CD4-positive, CD25-positive, alpha-beta regulatory T cell (primary cell): ENCODE results near the gene CHD2. TPM values are rescaled to one million over a fixed set of nuclear protein-coding genes. Genes with fewer than 3 reads are reported as not detected.
A peak's percentile ranks its signal among the peaks of the same experiment; 100 is the strongest.

ENCODE experiments used
- ATAC-seq, 2 donors: fragments of 150-1000 bp; cut with Tn5 transposase; one replicate each; pipeline ENCODE4 v1.10.0; 2021; ENCODE audit warnings: low read depth in 2 of 2, moderate number of reproducible peaks in 2 of 2, moderate library complexity in 1 of 2
- DNase-seq, 3 donors: peaks; one replicate each; pipeline versions ENCODE4 v3.0.0 to v3.0.0-alpha.2; 2012 to 2022; ENCODE audit warnings: mixed read lengths in 1 of 3
- H3K27ac ChIP-seq: one replicate; pipeline ENCODE4 v1.7.0; 2013; ENCODE audit warnings: mild to moderate bottlenecking, low read length; ENCODE audit not compliant: insufficient read depth, poor library complexity, severe bottlenecking
- H3K27me3 ChIP-seq: one replicate; pipeline ENCODE4 v1.7.0; 2013; ENCODE audit warnings: low read length; ENCODE audit not compliant: control insufficient read depth, insufficient read depth
- H3K36me3 ChIP-seq: one replicate; pipeline ENCODE4 v1.7.0; 2013; ENCODE audit warnings: mild to moderate bottlenecking, low read length, moderate library complexity; ENCODE audit not compliant: control insufficient read depth, insufficient read depth
- H3K4me1 ChIP-seq: 2 replicates; pipeline ENCODE4 v1.7.0; 2013; ENCODE audit warnings: mild to moderate bottlenecking, low read length; ENCODE audit not compliant: insufficient read depth, control insufficient read depth, poor library complexity, severe bottlenecking
- H3K4me3 ChIP-seq: one replicate; pipeline ENCODE4 v1.7.0; 2013; ENCODE audit warnings: low read depth, mild to moderate bottlenecking, low read length, moderate library complexity
- H3K9me3 ChIP-seq, 2 experiments: 1 replicate in 1 of 2; 2 replicates in 1 of 2; pipeline ENCODE4 v1.7.0; 2013; ENCODE audit warnings: low read length in 2 of 2, mild to moderate bottlenecking in 1 of 2, moderate library complexity in 1 of 2; ENCODE audit not compliant: control insufficient read depth in 2 of 2
- H3K27ac Mint-ChIP-seq, 3 donors: one replicate each; pipeline ENCODE4 v1.8.0; 2020 to 2022; ENCODE audit warnings: mild to moderate bottlenecking in 3 of 3, mixed read lengths in 3 of 3, moderate library complexity in 2 of 3
- H3K27me3 Mint-ChIP-seq: one replicate; pipeline ENCODE4 v1.8.0; 2022; ENCODE audit warnings: mild to moderate bottlenecking, mixed read lengths
- H3K36me3 Mint-ChIP-seq: one replicate; pipeline ENCODE4 v1.8.0; 2020; ENCODE audit warnings: mixed read lengths
- H3K4me1 Mint-ChIP-seq, 4 donors: one replicate each; pipeline ENCODE4 v1.8.0; 2020 to 2022; ENCODE audit warnings: mixed read lengths in 4 of 4, mild to moderate bottlenecking in 1 of 4
- H3K4me3 Mint-ChIP-seq, 4 donors: one replicate each; pipeline ENCODE4 v1.8.0; 2020 to 2022; ENCODE audit warnings: mild to moderate bottlenecking in 4 of 4, mixed read lengths in 4 of 4, moderate library complexity in 3 of 4
- H3K9me3 Mint-ChIP-seq, 7 donors: one replicate each; pipeline ENCODE4 v1.8.0; 2020 to 2022; ENCODE audit warnings: mixed read lengths in 7 of 7, mild to moderate bottlenecking in 3 of 7, moderate library complexity in 2 of 7
- polyA plus RNA-seq, 4 donors: library from polyadenylated mRNA; unstranded; fragments of 300-500 nt; fragmentation: Illumina TruSeq; gene quantifications; one replicate each; pipeline ENCODE4 v1.2.3, GENCODE V29; 2021
- total RNA-seq: library from RNA; stranded (reverse); gene quantifications from one replicate; pipeline ENCODE4 v1.2.3, GENCODE V29; 2022

CHD2 gene
- total and polyA plus RNA-seq, 5 donors from 2014 or later: 44.3 to 579 (median 49.5) TPM

DNA sequence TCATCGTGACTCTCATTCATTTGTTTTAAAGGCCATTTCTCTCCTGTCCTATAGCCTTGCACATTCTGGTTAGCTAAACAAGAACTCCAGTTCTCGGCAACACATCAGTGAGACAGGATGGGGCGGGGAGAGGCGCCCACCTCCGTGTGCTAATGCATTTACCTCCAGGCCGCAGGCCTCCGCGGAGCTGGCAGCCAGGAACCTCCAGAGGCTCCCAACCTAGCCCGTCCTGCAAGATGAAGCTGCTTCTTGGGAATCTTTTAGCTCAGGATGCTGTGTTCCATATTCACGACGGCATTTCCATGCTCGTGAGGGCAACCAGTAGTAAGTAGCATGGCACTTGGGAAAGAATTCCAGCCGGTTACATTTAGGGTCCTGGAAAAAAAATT, 141.0 kb downstream of the CHD2 start:
- Histone ChIP-seq H3K27me3 (no peaks in the 10 kb centered on the region), H3K36me3 (no peaks in the 10 kb centered on the region), H3K4me1 (no peaks in the 10 kb centered on the region), H3K4me3 (no peak overlapping the region), H3K27ac (no peak overlapping the region), H3K9me3 (no peaks in the 10 kb centered on the region)
- no peak for ATAC-seq
- H3K4me3 Mint-ChIP-seq: no peak overlapping the region
- H3K9me3 Mint-ChIP-seq: peaks cover 0 to 4% (median 0%) of the 10 kb centered on the region in 7 donors
- no peaks in the 10 kb centered on the region for H3K36me3 Mint-ChIP-seq
- H3K4me1 Mint-ChIP-seq: peaks cover 0 to 1% (median under 1%) of the 10 kb centered on the region in 4 donors
- DNase-seq: no peak
- no peak overlapping the region for H3K27ac Mint-ChIP-seq
- H3K27me3 Mint-ChIP-seq: peaks cover 6% of the 10 kb centered on the region

DNA sequence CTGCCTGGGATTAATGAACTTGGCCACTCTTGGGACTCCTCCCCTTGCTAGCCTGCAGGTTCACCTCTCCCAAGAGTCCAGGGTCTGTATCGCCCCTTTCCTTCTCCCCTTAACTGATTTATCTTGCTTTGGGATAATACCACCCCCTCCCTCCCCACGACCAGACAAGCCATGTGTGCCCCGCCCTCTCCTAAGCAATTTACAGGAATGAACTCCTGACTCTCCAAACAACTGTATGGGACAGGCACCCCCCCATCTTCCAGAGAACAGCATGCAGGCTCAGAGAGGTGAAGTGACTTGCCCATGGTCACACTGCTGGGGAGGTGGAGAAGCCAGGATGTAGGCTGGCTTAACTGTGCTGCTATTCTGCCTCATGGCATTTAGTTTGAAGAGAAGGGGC, 142.1 kb downstream of the CHD2 start:
- DNase-seq: no peak
- Mint-ChIP-seq H3K4me1 (peaks cover 0 to 5% (median 0%) of the 10 kb centered on the region in 4 donors), H3K9me3 (peaks cover 0 to 7% (median 0%) of the 10 kb centered on the region in 7 donors), H3K4me3 (no peak overlapping the region), H3K36me3 (no peaks in the 10 kb centered on the region), H3K27ac (peak overlapping the region in 1 of 3 donors; percentile 9), H3K27me3 (peaks cover 8% of the 10 kb centered on the region)
- H3K4me3 ChIP-seq: no peak overlapping the region
- H3K27me3 ChIP-seq: no peaks in the 10 kb centered on the region
- H3K4me1 ChIP-seq: no peaks in the 10 kb centered on the region
- H3K9me3 ChIP-seq: no peaks in the 10 kb centered on the region
- H3K27ac ChIP-seq: no peak overlapping the region
- H3K36me3 ChIP-seq: no peaks in the 10 kb centered on the region
- ATAC-seq: no peak

DNA sequence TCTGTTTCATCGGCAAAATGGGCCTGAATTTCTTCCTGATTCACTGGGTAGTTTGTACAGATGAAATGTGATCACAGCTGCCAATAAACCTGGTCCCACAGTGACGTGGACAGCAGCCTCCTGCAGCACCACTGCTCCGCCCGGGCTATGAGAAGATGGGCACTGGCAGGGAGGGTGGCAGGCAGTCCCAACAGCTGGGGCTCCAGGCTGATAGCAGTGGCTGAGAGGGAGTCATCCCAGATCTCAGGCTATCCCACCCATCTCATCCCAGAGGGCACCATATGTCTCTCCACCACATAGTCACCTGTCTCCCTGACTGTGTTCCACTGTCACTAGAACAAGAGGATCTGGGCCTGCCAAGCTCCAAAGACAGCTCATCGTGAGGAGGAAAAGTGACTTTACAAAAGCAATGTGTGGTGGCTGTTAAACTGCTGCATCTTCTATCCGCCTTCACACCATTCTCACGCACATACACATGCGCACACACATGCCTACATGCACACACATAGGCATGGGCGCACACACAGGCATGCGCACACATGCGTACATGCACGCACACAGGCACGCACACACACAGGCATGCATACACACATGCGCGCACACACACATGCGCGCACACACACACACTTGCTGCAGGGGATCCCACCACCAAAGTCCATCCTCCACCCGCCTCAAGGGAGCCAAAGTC, 142.7 kb downstream of the CHD2 start:
- Histone ChIP-seq H3K4me1 (peaks cover 4% of the 10 kb centered on the region), H3K4me3 (no peak overlapping the region), H3K9me3 (no peaks in the 10 kb centered on the region), H3K27me3 (no peaks in the 10 kb centered on the region), H3K36me3 (no peaks in the 10 kb centered on the region), H3K27ac (no peak overlapping the region)
- Mint-ChIP-seq H3K9me3 (peaks cover 0 to 7% (median 0%) of the 10 kb centered on the region in 7 donors), H3K27ac (peak overlapping the region in 1 of 3 donors; percentile 72), H3K4me1 (peaks cover 0 to 5% (median 1%) of the 10 kb centered on the region in 4 donors), H3K4me3 (no peak overlapping the region), H3K36me3 (no peaks in the 10 kb centered on the region), H3K27me3 (peaks cover 8% of the 10 kb centered on the region)
- DNase-seq: no peak
- no peak for ATAC-seq

DNA sequence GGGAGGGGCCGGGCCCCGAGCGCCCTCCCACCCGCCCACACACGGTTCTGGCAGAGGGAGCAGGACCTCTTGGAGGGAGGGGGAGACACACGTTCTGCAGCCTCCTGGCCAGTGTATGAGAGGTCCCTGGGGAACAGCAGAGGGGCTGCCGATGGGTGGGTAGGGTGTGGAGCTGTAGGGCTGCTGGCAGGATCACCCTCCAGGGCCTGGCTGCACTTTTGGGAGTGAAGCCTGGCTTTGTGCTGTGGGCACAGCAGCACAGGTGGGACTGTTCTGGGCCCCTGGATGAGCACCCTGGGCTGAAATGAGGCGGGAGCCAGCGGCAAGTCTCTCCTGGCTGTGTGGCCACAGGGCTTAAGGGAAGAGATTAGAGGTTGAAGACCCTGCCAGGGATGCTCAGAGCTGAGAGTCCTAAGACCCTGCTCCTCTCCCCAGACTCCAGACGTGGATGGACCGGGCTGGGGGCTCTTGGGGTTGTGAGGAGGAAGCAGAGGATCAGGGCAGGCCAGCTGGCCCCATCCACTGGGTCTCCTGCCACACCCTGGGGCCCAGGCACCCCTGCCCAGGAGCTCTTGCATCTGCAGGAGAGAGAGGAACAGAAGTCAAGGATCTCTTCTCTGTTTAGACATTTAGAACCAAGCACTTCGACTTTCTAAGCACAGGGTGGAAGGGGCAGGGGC, 143.6 kb downstream of the CHD2 start:
- Mint-ChIP-seq H3K27me3 (peaks cover 13% of the 10 kb centered on the region), H3K36me3 (no peaks in the 10 kb centered on the region), H3K9me3 (peaks cover 0 to 7% (median 0%) of the 10 kb centered on the region in 7 donors), H3K4me3 (no peak overlapping the region), H3K27ac (no peak overlapping the region), H3K4me1 (peaks cover 0 to 10% (median 2%) of the 10 kb centered on the region in 4 donors)
- ATAC-seq (no peak), DNase-seq (no peak)
- no peaks in the 10 kb centered on the region for H3K36me3 ChIP-seq
- no peak overlapping the region for H3K27ac ChIP-seq
- H3K27me3 ChIP-seq: no peaks in the 10 kb centered on the region
- no peak overlapping the region for H3K4me3 ChIP-seq
- no peaks in the 10 kb centered on the region for H3K9me3 ChIP-seq
- H3K4me1 ChIP-seq: peaks cover 8% of the 10 kb centered on the region

- Histone ChIP-seq H3K9me3 (no peaks in the 10 kb centered on the region), H3K4me1 (peaks cover 8% of the 10 kb centered on the region), H3K27me3 (no peaks in the 10 kb centered on the region), H3K36me3 (no peaks in the 10 kb centered on the region), H3K4me3 (no peak overlapping the region), H3K27ac (no peak overlapping the region)
- Mint-ChIP-seq H3K27ac (no peak overlapping the region), H3K4me1 (peaks cover 0 to 10% (median 2%) of the 10 kb centered on the region in 4 donors), H3K27me3 (peaks cover 20% of the 10 kb centered on the region), H3K9me3 (peaks cover 0 to 7% (median 0%) of the 10 kb centered on the region in 7 donors), H3K36me3 (no peaks in the 10 kb centered on the region), H3K4me3 (no peak overlapping the region)
- ATAC-seq (no peak), DNase-seq (no peak)
Observed at GRCh38 chr15:93044301-93045190, 144.4 kb downstream of the CHD2 start.

GRCh38 chr15:93045191-93045785, 145.2 kb downstream of the CHD2 start:
- Mint-ChIP-seq H3K27ac (peak overlapping the region in 1 of 3 donors; percentile 5), H3K9me3 (peaks cover 0 to 7% (median 0%) of the 10 kb centered on the region in 7 donors), H3K36me3 (no peaks in the 10 kb centered on the region), H3K4me3 (no peak overlapping the region), H3K4me1 (peaks cover 0 to 10% (median 2%) of the 10 kb centered on the region in 4 donors), H3K27me3 (peaks cover 20% of the 10 kb centered on the region)
- ATAC-seq: no peak
- H3K36me3 ChIP-seq: no peaks in the 10 kb centered on the region
- H3K4me3 ChIP-seq: no peak overlapping the region
- H3K27ac ChIP-seq: no peak overlapping the region
- no peak for DNase-seq
- H3K9me3 ChIP-seq: no peaks in the 10 kb centered on the region
- no peaks in the 10 kb centered on the region for H3K27me3 ChIP-seq
- peaks cover 8% of the 10 kb centered on the region for H3K4me1 ChIP-seq

- Histone ChIP-seq H3K4me1 (peaks cover 8% of the 10 kb centered on the region), H3K36me3 (no peaks in the 10 kb centered on the region), H3K27me3 (no peaks in the 10 kb centered on the region), H3K4me3 (no peak overlapping the region), H3K9me3 (no peaks in the 10 kb centered on the region), H3K27ac (no peak overlapping the region)
- Mint-ChIP-seq H3K36me3 (no peaks in the 10 kb centered on the region), H3K27ac (no peak overlapping the region), H3K9me3 (peaks cover 0 to 7% (median 0%) of the 10 kb centered on the region in 7 donors), H3K4me1 (peaks cover 0 to 10% (median 2%) of the 10 kb centered on the region in 4 donors), H3K4me3 (no peak overlapping the region), H3K27me3 (peaks cover 20% of the 10 kb centered on the region)
- no peak for ATAC-seq
- DNase-seq: no peak
Observed at GRCh38 chr15:93046120-93046519, 146.0 kb downstream of the CHD2 start.
